Activated naive CD8-positive, alpha-beta T cell treated with anti-CD3 and anti-CD28 coated beads for 36 hours (primary cell): ENCODE measurements around the gene RNASE8. TPM values are rescaled to one million over a fixed set of nuclear protein-coding genes. Genes with fewer than 3 reads are reported as not detected.
A peak's percentile ranks its signal among the peaks of the same experiment; 100 is the strongest.

Experiments
- DNase-seq: peaks from one replicate; pipeline ENCODE4 v3.0.0; 2021
- H3K27ac Mint-ChIP-seq: one replicate; pipeline ENCODE4 v1.8.0; 2022; ENCODE audit warnings: mild to moderate bottlenecking, moderate library complexity, mixed read lengths
- H3K27me3 Mint-ChIP-seq: one replicate; pipeline ENCODE4 v1.8.0; 2022; ENCODE audit warnings: mild to moderate bottlenecking, mixed read lengths
- H3K36me3 Mint-ChIP-seq: one replicate; pipeline ENCODE4 v1.8.0; 2021; ENCODE audit warnings: mild to moderate bottlenecking, mixed read lengths
- H3K4me1 Mint-ChIP-seq: one replicate; pipeline ENCODE4 v1.8.0; 2021; ENCODE audit warnings: mixed read lengths
- H3K4me3 Mint-ChIP-seq: one replicate; pipeline ENCODE4 v1.8.0; 2022; ENCODE audit warnings: mild to moderate bottlenecking, moderate library complexity, mixed read lengths
- H3K9me3 Mint-ChIP-seq: one replicate; pipeline ENCODE4 v1.8.0; 2022; ENCODE audit warnings: mixed read lengths
- total RNA-seq, 2 experiments: library from RNA; stranded (reverse); gene quantifications; one replicate each; pipeline ENCODE4 v1.2.3, GENCODE V29; 2021

Gene RNASE8
- total RNA-seq, 2 experiments from 2014 or later: not detected

DNA sequence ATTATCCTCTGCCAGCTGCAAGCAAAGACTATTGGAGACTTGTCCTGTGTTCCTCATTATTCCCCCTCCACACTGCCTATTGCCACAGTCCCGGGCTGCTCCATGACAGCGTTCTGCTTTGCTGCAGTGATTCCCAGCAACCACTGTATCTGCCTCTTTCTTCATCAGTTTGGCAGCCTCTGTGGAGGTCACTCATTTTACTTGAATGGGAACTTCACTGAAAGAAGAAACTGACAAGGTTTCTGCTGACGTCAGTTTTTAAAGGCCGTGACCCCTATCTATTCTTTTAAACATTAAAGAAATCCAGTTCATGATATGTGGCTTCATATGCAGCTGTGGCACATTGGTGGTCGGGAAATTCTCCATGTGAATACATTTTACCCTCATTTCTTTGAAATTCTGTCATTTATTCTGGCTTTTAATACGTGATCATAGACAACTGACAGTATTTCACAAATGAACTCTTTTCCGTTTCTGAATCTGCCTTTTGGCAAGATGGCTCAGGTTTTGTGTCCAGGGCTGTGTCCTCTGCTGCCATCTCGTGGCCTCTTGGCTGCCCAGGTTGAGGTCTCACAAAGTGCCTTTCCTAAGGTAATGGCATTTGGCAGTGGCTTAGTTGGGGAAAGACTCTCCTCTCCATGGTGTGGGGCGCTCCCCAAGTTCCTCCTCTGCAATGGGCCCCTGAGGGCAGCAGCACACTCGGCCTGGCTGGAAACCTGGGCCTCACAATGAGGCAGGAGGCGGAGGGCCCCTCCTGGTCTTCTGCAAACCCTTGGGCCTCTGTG lies 49.1 kb downstream of the RNASE8 start:
- Mint-ChIP-seq H3K27ac (no peak overlapping the region), H3K27me3 (no peaks in the 10 kb centered on the region), H3K4me1 (peaks cover 24% of the 10 kb centered on the region), H3K4me3 (no peak overlapping the region), H3K9me3 (no peaks in the 10 kb centered on the region), H3K36me3 (no peaks in the 10 kb centered on the region)
- peak; percentile 76 for DNase-seq

DNA sequence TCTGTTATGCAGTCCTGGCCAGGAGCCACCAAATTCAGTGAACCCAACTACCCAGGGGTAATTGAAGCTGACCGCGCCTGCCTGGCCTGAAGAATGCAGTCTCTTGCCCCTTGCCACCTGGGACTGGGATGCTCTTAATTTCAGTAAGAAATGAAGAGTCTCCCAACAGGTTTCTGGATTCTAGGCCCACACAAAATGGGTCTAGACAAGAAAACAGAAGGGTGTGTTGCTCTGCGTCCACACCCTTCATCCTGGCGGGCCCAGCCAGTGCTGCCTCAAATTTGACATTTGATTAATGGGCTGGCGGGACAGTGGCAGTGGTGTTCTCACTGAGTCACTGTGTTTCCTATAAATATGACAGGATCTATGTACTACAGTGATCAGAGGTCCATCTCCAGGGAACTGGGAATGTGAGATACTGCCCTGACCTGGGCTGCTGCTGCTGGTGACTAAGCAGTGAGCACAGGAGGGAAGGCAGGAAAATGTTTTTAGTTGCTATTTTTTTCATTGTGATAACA lies 49.7 kb downstream of the RNASE8 start:
- H3K9me3 Mint-ChIP-seq: no peaks in the 10 kb centered on the region
- H3K27ac Mint-ChIP-seq: no peak overlapping the region
- H3K4me1 Mint-ChIP-seq: peaks cover 18% of the 10 kb centered on the region
- DNase-seq: no peak
- H3K27me3 Mint-ChIP-seq: no peaks in the 10 kb centered on the region
- H3K4me3 Mint-ChIP-seq: no peak overlapping the region
- H3K36me3 Mint-ChIP-seq: no peaks in the 10 kb centered on the region

Other genes starting within 250 kb of the RNASE8 start
- gene RNASE3, start 166.4 kb upstream of the RNASE8 start, total RNA-seq: not detected
- not detected for gene RNASE2, start 102.3 kb upstream of the RNASE8 start, total RNA-seq
- 10 to 100 TPM; 94.1 to 99.1 TPM for gene METTL17, start 67.8 kb upstream of the RNASE8 start, total RNA-seq
- under 1 TPM; 0.36 to 0.54 TPM for gene SLC39A2, start 58.5 kb upstream of the RNASE8 start, total RNA-seq
- 1 to 10 TPM; 4.2 to 4.9 TPM for gene NDRG2, start 32.8 kb upstream of the RNASE8 start, total RNA-seq
- not detected for gene TPPP2, start 27.6 kb upstream of the RNASE8 start, total RNA-seq
- not detected for gene RNASE13, start 23.0 kb upstream of the RNASE8 start, total RNA-seq
- gene RNASE7, start 15.5 kb upstream of the RNASE8 start, total RNA-seq: not detected
- gene ARHGEF40, start 12.5 kb downstream of the RNASE8 start, total RNA-seq: under 1 TPM in 1 of 2 experiments, not detected in 1; 0.21 TPM
- gene ZNF219, start 40.8 kb downstream of the RNASE8 start, total RNA-seq: 1 to 10 TPM; 6.9 to 8.6 TPM
- not detected for gene TMEM253, start 43.2 kb downstream of the RNASE8 start, total RNA-seq
- gene OR5AU1, start 98.2 kb downstream of the RNASE8 start, total RNA-seq: not detected
- gene HNRNPC, start 211.6 kb downstream of the RNASE8 start, total RNA-seq: 1,000 to 10,000 TPM; 1,256 to 1,302 TPM
- gene RPGRIP1, start 222.3 kb downstream of the RNASE8 start, total RNA-seq: under 1 TPM; 0.08 to 0.22 TPM